Measurements from ENCODE around the gene THRAP3. TPM values are rescaled to one million over a fixed set of nuclear protein-coding genes. Genes with fewer than 3 reads are reported as not detected.

THRAP3 gene
- total and polyA plus RNA-seq, 7 donors = 25.4 to 104 (median 77.8) TPM

DNA sequence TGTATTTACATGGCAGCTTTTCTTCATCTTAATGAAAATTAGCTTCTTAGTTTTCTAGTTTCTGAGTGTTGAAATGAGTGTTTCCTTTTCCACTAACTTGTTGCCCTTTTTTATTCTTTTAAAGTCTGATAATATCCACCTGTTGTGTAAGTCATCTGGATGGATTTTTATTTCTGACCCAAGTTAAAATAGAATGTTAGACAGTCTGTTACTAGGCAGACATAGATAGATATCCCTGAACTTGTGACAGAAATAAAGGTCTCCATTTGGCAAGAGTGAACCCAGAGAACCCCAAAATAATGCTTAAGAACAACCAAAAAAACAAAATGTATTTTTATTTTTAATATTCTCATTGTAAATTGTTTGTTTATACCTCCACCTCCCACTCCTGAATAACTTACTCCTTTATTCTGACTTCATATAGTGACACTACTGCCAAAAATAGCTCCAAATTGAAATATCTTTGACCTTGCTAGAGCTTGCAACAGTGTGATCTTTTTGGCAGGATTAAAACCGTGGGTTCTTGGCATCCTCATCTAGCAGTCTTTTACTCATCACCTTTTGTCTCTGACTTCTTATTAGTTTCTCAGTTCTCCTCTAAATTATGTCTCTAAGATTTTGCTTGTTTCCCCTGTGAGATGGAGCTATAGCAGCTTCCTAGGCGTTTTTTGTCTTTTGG lies 55.0 kb downstream of the THRAP3 start:
- Histone ChIP-seq H3K27me3 (no peaks in the 10 kb centered on the region), H3K36me3 (peaks cover 0 to 19% (median 5%) of the 10 kb centered on the region in 4 donors), H3K4me1 (peaks cover 0 to 57% (median 34%) of the 10 kb centered on the region in 4 donors), H3K4me3 (no peak overlapping the region), H3K9me3 (no peaks in the 10 kb centered on the region), H3K27ac (peak overlapping the region; percentile 36 to 68 (median 57))
- intact Hi-C loops (cut with DNase I) = no loop called here
- DNase-seq = no peak
- TF ChIP-seq POLR2AphosphoS5 (IDR thresholded peaks at IDR 0.05) (peak in 2 of 4 donors; percentile 29 to 43), POLR2A (IDR thresholded peaks at IDR 0.05) (no peak)
- 55 to 69% methylated on average over 2 of the region's 2 CpGs for WGBS, 2 donors

DNA sequence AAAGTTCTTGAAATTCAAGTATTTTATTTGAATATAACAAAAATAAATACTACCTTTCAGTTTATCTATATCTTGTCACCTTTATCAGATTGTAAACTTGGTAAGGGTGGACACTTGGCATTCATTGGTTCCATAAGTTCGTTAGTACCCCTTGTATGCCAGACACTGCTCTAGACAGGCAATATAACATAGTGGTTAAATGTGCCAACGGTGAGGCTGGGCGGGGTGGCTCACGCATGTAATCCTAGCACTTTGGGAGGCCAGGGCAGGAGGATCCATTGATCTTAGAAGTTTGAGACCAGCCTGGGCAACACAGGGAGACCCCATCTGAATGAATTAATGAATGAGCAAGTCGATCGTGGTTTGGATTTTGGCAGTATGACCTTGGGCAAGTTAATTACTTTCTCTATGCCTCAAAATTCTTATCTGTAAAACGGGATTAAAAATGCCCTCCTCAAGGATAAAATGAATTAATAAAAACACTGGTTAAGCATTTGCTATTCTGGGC lies 55.6 kb downstream of the THRAP3 start:
- Histone ChIP-seq H3K27me3 (no peaks in the 10 kb centered on the region), H3K9me3 (no peaks in the 10 kb centered on the region), H3K4me1 (peaks cover 0 to 63% (median 39%) of the 10 kb centered on the region in 4 donors), H3K36me3 (peaks cover 0 to 24% (median 7%) of the 10 kb centered on the region in 4 donors), H3K4me3 (no peak overlapping the region), H3K27ac (peak overlapping the region; percentile 36 to 68 (median 57))
- TF ChIP-seq, protein P1, sequence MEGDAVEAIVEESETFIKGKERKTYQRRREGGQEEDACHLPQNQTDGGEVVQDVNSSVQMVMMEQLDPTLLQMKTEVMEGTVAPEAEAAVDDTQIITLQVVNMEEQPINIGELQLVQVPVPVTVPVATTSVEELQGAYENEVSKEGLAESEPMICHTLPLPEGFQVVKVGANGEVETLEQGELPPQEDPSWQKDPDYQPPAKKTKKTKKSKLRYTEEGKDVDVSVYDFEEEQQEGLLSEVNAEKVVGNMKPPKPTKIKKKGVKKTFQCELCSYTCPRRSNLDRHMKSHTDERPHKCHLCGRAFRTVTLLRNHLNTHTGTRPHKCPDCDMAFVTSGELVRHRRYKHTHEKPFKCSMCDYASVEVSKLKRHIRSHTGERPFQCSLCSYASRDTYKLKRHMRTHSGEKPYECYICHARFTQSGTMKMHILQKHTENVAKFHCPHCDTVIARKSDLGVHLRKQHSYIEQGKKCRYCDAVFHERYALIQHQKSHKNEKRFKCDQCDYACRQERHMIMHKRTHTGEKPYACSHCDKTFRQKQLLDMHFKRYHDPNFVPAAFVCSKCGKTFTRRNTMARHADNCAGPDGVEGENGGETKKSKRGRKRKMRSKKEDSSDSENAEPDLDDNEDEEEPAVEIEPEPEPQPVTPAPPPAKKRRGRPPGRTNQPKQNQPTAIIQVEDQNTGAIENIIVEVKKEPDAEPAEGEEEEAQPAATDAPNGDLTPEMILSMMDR (IDR thresholded peaks at IDR 0.05) = no peak
- TF ChIP-seq POLR2A (IDR thresholded peaks at IDR 0.05) (no peak), POLR2AphosphoS5 (IDR thresholded peaks at IDR 0.05) (no peak), EP300 (IDR thresholded peaks at IDR 0.05) (no peak)
- no peak for DNase-seq
- WGBS, 2 donors = 55 to 73% methylated on average over 7 of the region's 7 CpGs
- intact Hi-C loops (cut with DNase I) = no loop called here

DNA sequence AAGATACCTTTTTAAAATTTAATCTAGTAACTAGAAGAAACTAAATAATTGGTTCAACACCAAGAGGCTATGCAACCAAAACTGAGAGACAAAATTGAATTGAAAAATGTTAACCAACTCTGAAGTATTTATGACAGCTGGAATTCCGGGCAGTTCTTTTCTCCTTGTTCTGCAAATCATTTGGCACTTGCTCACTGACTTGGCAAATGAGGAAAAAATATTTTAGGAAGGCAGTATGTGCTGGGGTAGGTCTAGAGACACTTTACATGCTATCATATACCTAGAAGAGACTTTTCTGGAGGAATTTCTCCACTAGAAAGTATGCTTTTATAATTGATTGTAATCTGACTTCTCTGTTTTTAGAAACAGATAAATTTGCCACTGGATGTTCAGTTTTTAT lies 59.8 kb downstream of the THRAP3 start:
- intact Hi-C loops (cut with DNase I) = loop anchor here (2.0 kb wide), 1 partner anchor 59 kb away; the partner anchor contains the start of gene THRAP3
- Histone ChIP-seq H3K27me3 (no peaks in the 10 kb centered on the region), H3K4me3 (no peak overlapping the region), H3K9me3 (no peaks in the 10 kb centered on the region), H3K36me3 (peaks cover 13 to 57% (median 32%) of the 10 kb centered on the region in 4 donors), H3K4me1 (peaks cover 0 to 68% (median 37%) of the 10 kb centered on the region in 4 donors), H3K27ac (peak overlapping the region; percentile 27 to 71 (median 46))
- no peak for DNase-seq
- WGBS, 2 donors = 71 to 80% methylated on average over 1 of the region's 1 CpG
- TF ChIP-seq EP300 (IDR thresholded peaks at IDR 0.05) (no peak), POLR2AphosphoS5 (IDR thresholded peaks at IDR 0.05) (no peak), POLR2A (IDR thresholded peaks at IDR 0.05) (no peak)
- TF ChIP-seq, protein P1 (IDR thresholded peaks at IDR 0.05) = no peak

DNA sequence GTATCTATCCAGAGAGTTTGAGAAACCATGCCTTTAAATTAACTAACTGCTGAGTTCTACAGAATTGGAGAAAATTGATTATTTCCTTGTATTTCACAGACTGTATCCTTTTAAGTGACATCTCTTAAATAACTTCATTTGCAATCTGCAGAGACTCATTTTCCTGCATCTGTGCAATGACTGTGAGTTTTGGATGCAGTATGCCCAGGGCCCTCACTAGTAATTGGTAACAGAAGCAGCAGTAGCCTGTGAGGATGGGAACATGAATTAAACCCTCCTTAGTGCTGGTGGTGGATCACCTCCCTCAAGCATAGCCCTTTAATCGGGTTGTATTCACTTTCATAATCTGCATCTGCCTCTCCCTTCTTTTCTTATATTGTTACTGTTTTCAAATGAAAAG lies 60.3 kb downstream of the THRAP3 start:
- intact Hi-C loops (cut with DNase I) = loop anchor here (2.0 kb wide), 1 partner anchor 60 kb away; the partner anchor contains the start of gene THRAP3
- Histone ChIP-seq H3K27me3 (no peaks in the 10 kb centered on the region), H3K27ac (peak overlapping the region; percentile 27 to 71 (median 52)), H3K4me3 (no peak overlapping the region), H3K9me3 (no peaks in the 10 kb centered on the region), H3K4me1 (peaks cover 0 to 64% (median 32%) of the 10 kb centered on the region in 4 donors), H3K36me3 (peaks cover 13 to 62% (median 36%) of the 10 kb centered on the region in 4 donors)
- TF ChIP-seq POLR2AphosphoS5 (IDR thresholded peaks at IDR 0.05) (no peak), EP300 (IDR thresholded peaks at IDR 0.05) (no peak), POLR2A (IDR thresholded peaks at IDR 0.05) (no peak)
- TF ChIP-seq, protein P1 (IDR thresholded peaks at IDR 0.05) = no peak
- WGBS, 2 donors = 61 to 70% methylated on average over 1 of the region's 1 CpG
- no peak for DNase-seq

DNA sequence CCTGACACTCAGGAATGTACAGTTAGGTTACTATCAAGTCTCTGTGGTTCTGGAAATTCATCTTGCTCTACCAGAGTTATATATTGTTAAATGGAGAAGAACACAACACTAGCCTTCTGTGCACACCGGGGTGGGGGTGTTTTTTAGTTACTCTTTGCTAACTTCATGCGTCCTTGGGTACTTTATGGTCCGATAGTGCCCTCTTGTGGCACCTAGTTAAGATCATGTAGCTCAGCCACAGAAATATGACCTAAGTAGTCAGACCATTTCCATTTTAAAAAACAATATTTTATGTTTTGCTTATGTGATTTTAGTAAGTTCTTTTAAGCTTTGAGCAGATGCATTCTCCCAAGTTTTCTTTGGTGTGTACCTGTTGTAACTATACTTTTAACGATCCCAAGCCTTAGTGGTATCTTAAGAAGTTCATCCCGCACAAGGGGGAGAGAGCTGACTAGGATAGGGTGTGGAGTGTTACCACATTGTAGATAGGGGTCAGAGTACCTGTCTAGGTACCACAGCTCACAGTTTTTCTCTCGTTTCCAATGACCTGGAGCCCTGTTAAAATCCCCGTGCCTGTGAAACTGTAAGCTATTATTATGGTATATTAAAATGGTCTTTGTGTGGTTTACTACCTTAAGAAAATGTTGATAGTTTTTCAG lies 61.3 kb downstream of the THRAP3 start:
- Histone ChIP-seq H3K27me3 (no peaks in the 10 kb centered on the region), H3K36me3 (peaks cover 22 to 73% (median 46%) of the 10 kb centered on the region in 4 donors), H3K27ac (peak overlapping the region; percentile 20 to 71 (median 52)), H3K4me1 (peaks cover 0 to 53% (median 24%) of the 10 kb centered on the region in 4 donors), H3K4me3 (no peak overlapping the region), H3K9me3 (no peaks in the 10 kb centered on the region)
- intact Hi-C loops (cut with DNase I) = loop anchor here (1.0 to 5.0 kb wide), 4 partner anchors 61 to 188 kb away; partner anchors contain the start of genes THRAP3 and TRAPPC3
- no peak for TF ChIP-seq EP300 (IDR thresholded peaks at IDR 0.05)
- TF ChIP-seq POLR2AphosphoS5 (IDR thresholded peaks at IDR 0.05) = peak in 3 of 4 donors; percentile 2 to 27 (median 24)
- no peak for TF ChIP-seq POLR2A (IDR thresholded peaks at IDR 0.05)
- TF ChIP-seq, protein P1 (IDR thresholded peaks at IDR 0.05) = peak; percentile 56 to 70 (median 58)
- 44 to 52% methylated on average over 7 of the region's 7 CpGs for WGBS, 2 donors
- peak; percentile 82 for DNase-seq

Data from sigmoid colon (tissue), 7 donors.